Liver (tissue), 3 donors: ENCODE data around the gene CDC14A.
"Not testable (repeated sequence)": the region's sequence is repeated elsewhere in the genome, so short reads cannot be mapped to it uniquely, and the experiment has no call there.

Source experiments
- RAD21 ChIP-seq, 2 donors: IDR thresholded peaks; 2 replicates each; pipeline ENCODE4 v1.6.1; 2016; ENCODE audit warnings: antibody characterized with exemption in 2 of 2, mild to moderate bottlenecking in 2 of 2
- YY1 ChIP-seq: IDR thresholded peaks from 2 replicates; pipeline ENCODE4 v1.6.1; 2016; ENCODE audit warnings: antibody characterized with exemption, mild to moderate bottlenecking
- TF ChIP-seq, protein P1 (sequence below): fragments of 150-350 bp; IDR thresholded peaks from 2 replicates; pipeline ENCODE4 v1.5.1; 2017; ENCODE audit warnings: improper control_type of control experiment, low read depth, low read length; ENCODE audit not compliant: missing input control
- TF ChIP-seq, protein P2 (sequence below): IDR thresholded peaks from 2 replicates; pipeline ENCODE4 v1.6.1; 2016; ENCODE audit warnings: antibody characterized with exemption
- TF ChIP-seq, protein P3 (sequence below): IDR thresholded peaks from 2 replicates; pipeline ENCODE4 v1.6.1; 2016; ENCODE audit warnings: antibody characterized with exemption
- donor health status: healthy.
- donor health status: healthy.

DNA sequence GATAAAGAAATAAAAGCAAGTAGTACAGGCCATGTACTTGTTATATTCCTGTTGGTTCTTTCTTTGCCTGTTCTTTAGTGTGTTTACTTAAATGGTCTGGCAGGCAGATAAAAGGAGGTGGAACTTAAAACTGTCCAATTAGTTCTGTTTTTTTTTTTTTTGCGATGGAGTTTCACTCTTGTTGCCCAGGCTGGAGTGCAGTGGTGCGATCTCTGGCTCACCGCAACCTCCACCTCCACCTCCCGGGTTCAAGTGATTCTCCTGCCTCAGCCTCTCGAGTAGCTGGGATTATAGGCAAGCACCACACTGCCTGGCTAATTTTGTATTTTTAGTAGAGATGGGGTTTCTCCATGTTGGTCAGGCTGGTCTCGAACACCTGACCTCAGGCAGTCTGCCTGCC is 24.6 kb downstream of the CDC14A start:
- TF ChIP-seq, protein P1, sequence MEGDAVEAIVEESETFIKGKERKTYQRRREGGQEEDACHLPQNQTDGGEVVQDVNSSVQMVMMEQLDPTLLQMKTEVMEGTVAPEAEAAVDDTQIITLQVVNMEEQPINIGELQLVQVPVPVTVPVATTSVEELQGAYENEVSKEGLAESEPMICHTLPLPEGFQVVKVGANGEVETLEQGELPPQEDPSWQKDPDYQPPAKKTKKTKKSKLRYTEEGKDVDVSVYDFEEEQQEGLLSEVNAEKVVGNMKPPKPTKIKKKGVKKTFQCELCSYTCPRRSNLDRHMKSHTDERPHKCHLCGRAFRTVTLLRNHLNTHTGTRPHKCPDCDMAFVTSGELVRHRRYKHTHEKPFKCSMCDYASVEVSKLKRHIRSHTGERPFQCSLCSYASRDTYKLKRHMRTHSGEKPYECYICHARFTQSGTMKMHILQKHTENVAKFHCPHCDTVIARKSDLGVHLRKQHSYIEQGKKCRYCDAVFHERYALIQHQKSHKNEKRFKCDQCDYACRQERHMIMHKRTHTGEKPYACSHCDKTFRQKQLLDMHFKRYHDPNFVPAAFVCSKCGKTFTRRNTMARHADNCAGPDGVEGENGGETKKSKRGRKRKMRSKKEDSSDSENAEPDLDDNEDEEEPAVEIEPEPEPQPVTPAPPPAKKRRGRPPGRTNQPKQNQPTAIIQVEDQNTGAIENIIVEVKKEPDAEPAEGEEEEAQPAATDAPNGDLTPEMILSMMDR = not testable (repeated sequence)
- TF ChIP-seq YY1; RAD21 (IDR thresholded peaks at IDR 0.05): not testable (repeated sequence)
- TF ChIP-seq, protein P2, sequence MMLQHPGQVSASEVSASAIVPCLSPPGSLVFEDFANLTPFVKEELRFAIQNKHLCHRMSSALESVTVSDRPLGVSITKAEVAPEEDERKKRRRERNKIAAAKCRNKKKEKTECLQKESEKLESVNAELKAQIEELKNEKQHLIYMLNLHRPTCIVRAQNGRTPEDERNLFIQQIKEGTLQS = not testable (repeated sequence)
- TF ChIP-seq, protein P3, sequence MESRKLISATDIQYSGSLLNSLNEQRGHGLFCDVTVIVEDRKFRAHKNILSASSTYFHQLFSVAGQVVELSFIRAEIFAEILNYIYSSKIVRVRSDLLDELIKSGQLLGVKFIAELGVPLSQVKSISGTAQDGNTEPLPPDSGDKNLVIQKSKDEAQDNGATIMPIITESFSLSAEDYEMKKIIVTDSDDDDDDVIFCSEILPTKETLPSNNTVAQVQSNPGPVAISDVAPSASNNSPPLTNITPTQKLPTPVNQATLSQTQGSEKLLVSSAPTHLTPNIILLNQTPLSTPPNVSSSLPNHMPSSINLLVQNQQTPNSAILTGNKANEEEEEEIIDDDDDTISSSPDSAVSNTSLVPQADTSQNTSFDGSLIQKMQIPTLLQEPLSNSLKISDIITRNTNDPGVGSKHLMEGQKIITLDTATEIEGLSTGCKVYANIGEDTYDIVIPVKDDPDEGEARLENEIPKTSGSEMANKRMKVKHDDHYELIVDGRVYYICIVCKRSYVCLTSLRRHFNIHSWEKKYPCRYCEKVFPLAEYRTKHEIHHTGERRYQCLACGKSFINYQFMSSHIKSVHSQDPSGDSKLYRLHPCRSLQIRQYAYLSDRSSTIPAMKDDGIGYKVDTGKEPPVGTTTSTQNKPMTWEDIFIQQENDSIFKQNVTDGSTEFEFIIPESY = not testable (repeated sequence)
